ENCODE results near the gene MDFIC.

DNA sequence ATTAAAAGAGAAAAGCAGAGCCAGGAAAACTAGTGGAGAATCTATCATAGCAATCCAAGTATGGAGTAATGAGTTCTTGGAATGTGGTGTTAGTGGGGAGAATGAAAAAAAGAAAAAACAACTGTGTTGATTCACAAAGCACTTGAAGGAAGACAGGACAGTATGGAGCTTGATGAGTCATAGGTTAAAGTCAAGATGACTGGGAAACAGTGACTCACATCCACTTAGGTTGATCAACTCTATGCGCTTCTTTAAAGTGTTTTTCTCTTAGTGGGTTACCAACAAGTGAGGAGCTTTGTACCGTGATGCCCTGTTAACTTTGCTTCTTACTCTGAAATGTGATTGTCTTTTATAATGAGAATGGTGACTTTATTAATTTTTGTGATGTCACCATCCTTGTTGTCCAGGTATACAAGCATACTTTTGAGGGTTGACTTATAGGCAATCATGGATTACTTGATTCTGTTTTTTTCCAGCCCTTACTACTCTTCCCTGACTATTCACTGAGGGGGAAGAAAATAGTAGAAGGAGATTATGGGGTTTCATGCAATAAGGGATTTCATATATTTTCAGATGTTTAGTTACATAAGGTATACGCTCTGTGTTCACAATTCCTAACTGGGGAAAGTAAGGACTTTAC, 32.1 kb upstream of the MDFIC start:
- TF ChIP-seq, protein P1, sequence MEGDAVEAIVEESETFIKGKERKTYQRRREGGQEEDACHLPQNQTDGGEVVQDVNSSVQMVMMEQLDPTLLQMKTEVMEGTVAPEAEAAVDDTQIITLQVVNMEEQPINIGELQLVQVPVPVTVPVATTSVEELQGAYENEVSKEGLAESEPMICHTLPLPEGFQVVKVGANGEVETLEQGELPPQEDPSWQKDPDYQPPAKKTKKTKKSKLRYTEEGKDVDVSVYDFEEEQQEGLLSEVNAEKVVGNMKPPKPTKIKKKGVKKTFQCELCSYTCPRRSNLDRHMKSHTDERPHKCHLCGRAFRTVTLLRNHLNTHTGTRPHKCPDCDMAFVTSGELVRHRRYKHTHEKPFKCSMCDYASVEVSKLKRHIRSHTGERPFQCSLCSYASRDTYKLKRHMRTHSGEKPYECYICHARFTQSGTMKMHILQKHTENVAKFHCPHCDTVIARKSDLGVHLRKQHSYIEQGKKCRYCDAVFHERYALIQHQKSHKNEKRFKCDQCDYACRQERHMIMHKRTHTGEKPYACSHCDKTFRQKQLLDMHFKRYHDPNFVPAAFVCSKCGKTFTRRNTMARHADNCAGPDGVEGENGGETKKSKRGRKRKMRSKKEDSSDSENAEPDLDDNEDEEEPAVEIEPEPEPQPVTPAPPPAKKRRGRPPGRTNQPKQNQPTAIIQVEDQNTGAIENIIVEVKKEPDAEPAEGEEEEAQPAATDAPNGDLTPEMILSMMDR (IDR thresholded peaks at IDR 0.05): no peak
- no peak for TF ChIP-seq POLR2A (IDR thresholded peaks at IDR 0.05)

Measured in thyroid gland (tissue), 4 donors.